Tibial nerve (tissue), 4 donors: ENCODE measurements around the gene BNIPL. TPM values are rescaled to one million over a fixed set of nuclear protein-coding genes. Genes with fewer than 3 reads are reported as not detected.
A peak's percentile ranks its signal among the peaks of the same experiment; 100 is the strongest.

ENCODE experiments used
- DNase-seq, 2 donors: peaks; one replicate each; pipeline ENCODE4 v3.0.0-alpha.2; 2019; ENCODE audit warnings: low spot score in 2 of 2
- H3K27ac ChIP-seq, 4 donors: fragments of 200-600 bp; sonication (generic) in 3 of 4; one replicate each; pipeline ENCODE4 v1.5.1; 2017 to 2019; ENCODE audit warnings: mild to moderate bottlenecking in 1 of 4
- H3K27me3 ChIP-seq, 2 donors: fragments of 200-600 bp; sonication (generic) in 1 of 2; one replicate each; pipeline versions ENCODE4 v1.5.1 to v1.6.0; 2017 to 2019
- H3K36me3 ChIP-seq, 3 donors: fragments of 200-600 bp; sonication (generic); one replicate each; pipeline ENCODE4 v1.5.1; 2018 to 2019
- H3K4me1 ChIP-seq, 4 donors: fragments of 200-600 bp; sonication (generic) in 3 of 4; one replicate each; pipeline ENCODE4 v1.5.1; 2017 to 2019
- H3K4me3 ChIP-seq, 4 donors: fragments of 200-600 bp; sonication (generic) in 3 of 4; one replicate each; pipeline ENCODE4 v1.5.1; 2017 to 2019; ENCODE audit warnings: mild to moderate bottlenecking in 1 of 4, moderate library complexity in 1 of 4
- H3K9me3 ChIP-seq, 4 donors: fragments of 200-600 bp; sonication (generic) in 3 of 4; one replicate each; pipeline ENCODE4 v1.5.1; 2017 to 2019
- EP300 ChIP-seq, 2 donors: sonication (generic); formaldehyde crosslinking; IDR thresholded peaks; one replicate each; pipeline ENCODE4 v1.6.1; 2017; ENCODE audit warnings: antibody characterized with exemption in 2 of 2, mild to moderate bottlenecking in 1 of 2
- POLR2A ChIP-seq, 2 donors: fragments of 450-650 bp; IDR thresholded peaks; one replicate each; pipeline ENCODE4 v1.6.1; 2017; ENCODE audit warnings: antibody characterized with exemption in 2 of 2, mild to moderate bottlenecking in 2 of 2, moderate library complexity in 2 of 2
- WGBS, 2 donors: methylation state at CpG; one replicate each; pipeline ENCODE4 v1.1.5; 2018; 5-methylcytosine and 5-hydroxymethylcytosine counted together
- total RNA-seq, 4 donors: library from RNA; depleted of rRNA; stranded (reverse); fragments of >200 nt; gene quantifications; one replicate each; pipeline ENCODE4 v1.1.0, GENCODE V29; 2016
- TF ChIP-seq, protein P1 (sequence below), 5 experiments: fragments of 200-600 bp in 3 of 5; fragments of 450-650 bp in 2 of 5; sonication (generic) in 3 of 5; IDR thresholded peaks; one replicate each; pipeline ENCODE4 v1.5.1; 2016 to 2019; ENCODE audit warnings: antibody characterized with exemption in 5 of 5, mild to moderate bottlenecking in 3 of 5, moderate library complexity in 2 of 5

The BNIPL gene, protein sequence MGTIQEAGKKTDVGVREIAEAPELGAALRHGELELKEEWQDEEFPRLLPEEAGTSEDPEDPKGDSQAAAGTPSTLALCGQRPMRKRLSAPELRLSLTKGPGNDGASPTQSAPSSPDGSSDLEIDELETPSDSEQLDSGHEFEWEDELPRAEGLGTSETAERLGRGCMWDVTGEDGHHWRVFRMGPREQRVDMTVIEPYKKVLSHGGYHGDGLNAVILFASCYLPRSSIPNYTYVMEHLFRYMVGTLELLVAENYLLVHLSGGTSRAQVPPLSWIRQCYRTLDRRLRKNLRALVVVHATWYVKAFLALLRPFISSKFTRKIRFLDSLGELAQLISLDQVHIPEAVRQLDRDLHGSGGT
- total RNA-seq: 1 to 10 TPM in 2 of 4 donors, under 1 TPM in 1, not detected in 1; 0.22 to 2.2 (median 1.3) TPM

DNA sequence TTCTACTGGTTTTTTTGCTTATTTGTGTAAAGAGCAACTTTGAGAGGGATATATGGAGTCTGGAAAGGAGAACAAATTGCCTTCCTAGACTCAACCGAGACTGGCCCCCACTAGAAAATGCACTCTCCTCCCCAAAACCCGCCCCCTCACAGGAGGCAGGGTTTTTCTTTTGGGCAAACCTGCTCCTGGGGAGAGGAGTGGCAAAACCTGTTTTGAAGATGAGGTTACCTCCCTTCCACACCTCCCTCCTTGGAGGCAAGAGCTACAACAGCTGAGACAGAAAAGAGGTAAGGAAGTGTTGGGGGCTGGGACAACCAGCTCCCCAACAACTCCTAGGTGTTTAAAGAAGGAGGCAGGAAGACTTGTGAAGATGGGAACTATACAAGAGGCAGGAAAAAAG is at the start of gene BNIPL:
Gene BNIPL, plus strand, starts transcription at position 231 of the 400 bp plus-strand sequence. Its CDS starts 140 bp downstream, at position 371.
- H3K4me3 ChIP-seq: no peak within 1 kb of the TSS
- WGBS, 2 donors: 40 to 44% methylated on average over 2 of the region's 2 CpGs
- DNase-seq: no peak
- no peaks in the 10 kb centered on the region for H3K27me3 ChIP-seq
- no peaks in the 10 kb centered on the region for H3K9me3 ChIP-seq
- no peak within 1 kb of the TSS for H3K27ac ChIP-seq
- peaks cover 0 to 42% (median 4%) of the 10 kb centered on the region in 3 donors for H3K36me3 ChIP-seq
- H3K4me1 ChIP-seq: no peaks in the 10 kb centered on the region
- TF ChIP-seq EP300 (IDR thresholded peaks at IDR 0.05) (no peak), POLR2A (IDR thresholded peaks at IDR 0.05) (no peak)
- TF ChIP-seq, protein P1, sequence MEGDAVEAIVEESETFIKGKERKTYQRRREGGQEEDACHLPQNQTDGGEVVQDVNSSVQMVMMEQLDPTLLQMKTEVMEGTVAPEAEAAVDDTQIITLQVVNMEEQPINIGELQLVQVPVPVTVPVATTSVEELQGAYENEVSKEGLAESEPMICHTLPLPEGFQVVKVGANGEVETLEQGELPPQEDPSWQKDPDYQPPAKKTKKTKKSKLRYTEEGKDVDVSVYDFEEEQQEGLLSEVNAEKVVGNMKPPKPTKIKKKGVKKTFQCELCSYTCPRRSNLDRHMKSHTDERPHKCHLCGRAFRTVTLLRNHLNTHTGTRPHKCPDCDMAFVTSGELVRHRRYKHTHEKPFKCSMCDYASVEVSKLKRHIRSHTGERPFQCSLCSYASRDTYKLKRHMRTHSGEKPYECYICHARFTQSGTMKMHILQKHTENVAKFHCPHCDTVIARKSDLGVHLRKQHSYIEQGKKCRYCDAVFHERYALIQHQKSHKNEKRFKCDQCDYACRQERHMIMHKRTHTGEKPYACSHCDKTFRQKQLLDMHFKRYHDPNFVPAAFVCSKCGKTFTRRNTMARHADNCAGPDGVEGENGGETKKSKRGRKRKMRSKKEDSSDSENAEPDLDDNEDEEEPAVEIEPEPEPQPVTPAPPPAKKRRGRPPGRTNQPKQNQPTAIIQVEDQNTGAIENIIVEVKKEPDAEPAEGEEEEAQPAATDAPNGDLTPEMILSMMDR (IDR thresholded peaks at IDR 0.05): no peak

DNA sequence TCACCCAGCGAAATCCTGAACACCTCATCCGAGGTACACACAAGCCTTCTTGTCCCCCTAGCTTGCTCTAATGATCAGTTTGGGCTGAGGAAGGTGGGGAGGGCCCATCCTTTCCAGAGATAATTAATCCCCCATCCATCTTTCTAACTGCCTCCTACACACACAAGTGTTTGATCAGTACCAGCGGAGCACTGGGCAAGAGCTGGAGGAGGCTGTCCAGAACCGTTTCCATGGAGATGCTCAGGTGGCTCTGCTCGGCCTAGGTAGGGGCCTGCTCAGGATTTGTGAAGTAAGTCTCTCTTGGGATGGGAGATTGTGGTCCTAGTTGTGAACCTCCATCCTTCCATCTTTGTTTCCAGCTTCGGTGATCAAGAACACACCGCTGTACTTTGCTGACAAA is 48.5 kb upstream of the BNIPL start:
- WGBS, 2 donors: 87 to 91% methylated on average over 7 of the region's 7 CpGs
- Histone ChIP-seq H3K27ac (no peak overlapping the region), H3K4me1 (peaks cover 0 to 5% (median 1%) of the 10 kb centered on the region in 4 donors), H3K9me3 (no peaks in the 10 kb centered on the region), H3K36me3 (no peaks in the 10 kb centered on the region), H3K4me3 (no peak overlapping the region), H3K27me3 (no peaks in the 10 kb centered on the region)
- DNase-seq: no peak
- TF ChIP-seq EP300 (IDR thresholded peaks at IDR 0.05) (no peak), POLR2A (IDR thresholded peaks at IDR 0.05) (no peak)
- TF ChIP-seq, protein P1 (IDR thresholded peaks at IDR 0.05): no peak

DNA sequence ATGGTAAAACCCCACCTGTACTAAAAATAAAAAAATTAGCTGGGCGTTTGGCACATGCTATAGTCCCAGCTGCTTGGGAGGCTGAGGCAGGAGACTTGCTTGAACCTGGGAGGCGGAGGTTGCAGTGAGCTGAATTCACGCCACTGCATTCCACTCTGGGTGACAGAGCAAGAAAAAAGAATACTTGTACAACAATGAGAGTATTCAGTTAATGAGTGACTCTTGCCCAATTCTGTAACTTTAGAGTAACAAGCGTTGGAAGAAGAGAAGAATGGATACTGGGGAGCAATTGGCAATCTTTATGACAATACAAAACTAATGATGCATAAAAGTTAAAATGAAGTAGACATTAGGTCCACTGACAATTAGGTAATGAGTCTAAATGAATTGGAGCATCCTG is 43.8 kb upstream of the BNIPL start:
- peaks cover 0 to 14% (median 3%) of the 10 kb centered on the region in 3 donors for H3K36me3 ChIP-seq
- DNase-seq: no peak
- peaks cover 0 to 34% (median 8%) of the 10 kb centered on the region in 4 donors for H3K4me1 ChIP-seq
- peak overlapping the region in 2 of 4 donors; percentile 34 to 58 for H3K27ac ChIP-seq
- no peaks in the 10 kb centered on the region for H3K9me3 ChIP-seq
- WGBS, 2 donors: 31 to 37% methylated on average over 4 of the region's 4 CpGs
- no peak overlapping the region for H3K4me3 ChIP-seq
- TF ChIP-seq, protein P1 (IDR thresholded peaks at IDR 0.05): no peak
- no peak for TF ChIP-seq EP300 (IDR thresholded peaks at IDR 0.05)
- TF ChIP-seq POLR2A (IDR thresholded peaks at IDR 0.05): no peak
- no peaks in the 10 kb centered on the region for H3K27me3 ChIP-seq

DNA sequence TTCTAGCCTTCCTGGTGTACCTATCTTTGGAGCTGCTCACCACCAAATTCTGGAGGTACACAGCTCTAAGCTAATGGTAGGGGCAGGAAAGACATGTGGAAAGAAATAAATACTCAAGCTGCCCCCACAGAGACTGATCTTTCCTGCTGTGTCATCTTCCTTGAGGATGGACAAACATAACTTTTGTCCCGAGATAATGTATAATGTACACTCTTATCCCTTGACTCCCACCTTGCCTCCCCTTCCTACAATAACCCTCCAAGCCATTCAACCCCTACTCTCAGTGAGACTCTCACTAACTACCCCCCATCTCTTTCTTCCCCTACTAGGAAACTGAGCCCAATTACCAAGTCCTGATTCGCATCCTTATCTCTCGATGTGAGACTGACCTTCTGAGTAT is 42.1 kb upstream of the BNIPL start:
- Histone ChIP-seq H3K27me3 (no peaks in the 10 kb centered on the region), H3K9me3 (no peaks in the 10 kb centered on the region), H3K36me3 (peaks cover 0 to 30% (median 8%) of the 10 kb centered on the region in 3 donors), H3K4me3 (no peak overlapping the region), H3K4me1 (peaks cover 0 to 47% (median 9%) of the 10 kb centered on the region in 4 donors), H3K27ac (peak overlapping the region; percentile 13 to 85 (median 53))
- TF ChIP-seq EP300 (IDR thresholded peaks at IDR 0.05) (no peak), POLR2A (IDR thresholded peaks at IDR 0.05) (no peak)
- TF ChIP-seq, protein P1 (IDR thresholded peaks at IDR 0.05): no peak
- 84 to 85% methylated on average over 3 of the region's 3 CpGs for WGBS, 2 donors
- no peak for DNase-seq

DNA sequence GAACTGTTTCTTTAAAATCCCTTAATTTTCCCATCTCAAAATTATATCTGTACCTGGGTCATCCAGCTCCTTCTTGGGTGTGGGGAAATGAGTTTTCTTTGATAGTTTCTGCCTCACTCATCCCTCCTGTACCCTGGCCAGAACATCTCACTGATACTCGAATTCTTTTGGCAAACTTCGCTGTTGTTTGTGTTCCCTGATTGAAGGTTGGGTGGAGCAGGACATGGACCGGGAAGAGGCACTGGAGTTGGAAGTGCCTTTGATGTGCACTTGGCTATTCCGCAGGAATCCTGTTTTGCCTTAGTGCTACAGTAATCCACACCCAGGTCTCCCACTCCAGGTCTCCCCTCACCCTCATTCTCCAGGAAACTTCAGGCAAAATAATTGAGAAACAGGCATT is 40.9 kb upstream of the BNIPL start:
- peak overlapping the region in 1 of 4 donors; percentile 6 for H3K4me3 ChIP-seq
- no peak for DNase-seq
- TF ChIP-seq EP300 (IDR thresholded peaks at IDR 0.05): no peak
- TF ChIP-seq, protein P1 (IDR thresholded peaks at IDR 0.05): no peak
- no peak for TF ChIP-seq POLR2A (IDR thresholded peaks at IDR 0.05)
- WGBS, 2 donors: 40 to 48% methylated on average over 4 of the region's 4 CpGs
- H3K4me1 ChIP-seq: peaks cover 0 to 59% (median 11%) of the 10 kb centered on the region in 4 donors
- H3K27me3 ChIP-seq: no peaks in the 10 kb centered on the region
- H3K27ac ChIP-seq: peak overlapping the region; percentile 41 to 85 (median 66)
- peaks cover 0 to 42% (median 8%) of the 10 kb centered on the region in 3 donors for H3K36me3 ChIP-seq
- H3K9me3 ChIP-seq: no peaks in the 10 kb centered on the region
